EL (cell line): ENCODE data around the gene ZDHHC7.

Experiments
- DNase-seq: peaks from one replicate; pipeline ENCODE4 v3.0.0-alpha.2; 2016

ZDHHC7 gene

DNA sequence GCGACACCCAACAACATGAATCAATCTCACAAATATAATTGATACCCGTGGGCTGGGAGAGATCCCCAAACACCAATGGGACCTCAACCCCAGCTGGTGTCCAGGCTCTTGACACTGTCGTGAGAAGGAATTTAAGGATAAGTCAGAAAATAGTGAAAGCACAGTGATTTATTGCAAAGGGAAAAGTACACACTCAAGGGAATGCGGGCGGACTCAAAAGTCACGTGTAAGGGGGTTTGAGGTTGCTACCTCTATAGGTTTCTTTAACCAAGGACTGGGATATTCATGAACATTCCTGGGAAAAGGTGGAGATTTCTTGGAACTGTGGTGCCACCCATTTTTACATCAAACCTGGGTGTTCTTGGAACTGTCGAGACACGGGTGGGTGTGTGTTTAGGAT lies 6.3 kb upstream of the ZDHHC7 start:
- DNase-seq: no peak

DNA sequence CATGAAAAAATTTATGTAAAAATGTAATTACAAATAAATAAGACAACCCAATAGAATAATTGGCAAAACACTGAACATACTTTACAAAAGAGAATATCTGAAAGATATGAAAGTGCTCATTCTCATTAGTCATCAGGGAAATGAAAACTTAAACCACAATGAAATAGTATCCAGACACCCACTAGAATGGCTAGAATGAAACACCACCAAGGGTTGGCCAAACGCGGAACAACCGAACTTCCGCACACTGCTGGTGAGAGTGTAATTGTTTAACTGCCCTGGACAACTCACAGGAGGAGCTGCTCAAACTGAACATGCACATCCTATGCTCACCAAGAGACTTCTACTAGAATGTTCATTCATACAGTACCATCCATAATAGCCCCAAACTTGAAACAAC lies 5.8 kb upstream of the ZDHHC7 start:
- DNase-seq: no peak

DNA sequence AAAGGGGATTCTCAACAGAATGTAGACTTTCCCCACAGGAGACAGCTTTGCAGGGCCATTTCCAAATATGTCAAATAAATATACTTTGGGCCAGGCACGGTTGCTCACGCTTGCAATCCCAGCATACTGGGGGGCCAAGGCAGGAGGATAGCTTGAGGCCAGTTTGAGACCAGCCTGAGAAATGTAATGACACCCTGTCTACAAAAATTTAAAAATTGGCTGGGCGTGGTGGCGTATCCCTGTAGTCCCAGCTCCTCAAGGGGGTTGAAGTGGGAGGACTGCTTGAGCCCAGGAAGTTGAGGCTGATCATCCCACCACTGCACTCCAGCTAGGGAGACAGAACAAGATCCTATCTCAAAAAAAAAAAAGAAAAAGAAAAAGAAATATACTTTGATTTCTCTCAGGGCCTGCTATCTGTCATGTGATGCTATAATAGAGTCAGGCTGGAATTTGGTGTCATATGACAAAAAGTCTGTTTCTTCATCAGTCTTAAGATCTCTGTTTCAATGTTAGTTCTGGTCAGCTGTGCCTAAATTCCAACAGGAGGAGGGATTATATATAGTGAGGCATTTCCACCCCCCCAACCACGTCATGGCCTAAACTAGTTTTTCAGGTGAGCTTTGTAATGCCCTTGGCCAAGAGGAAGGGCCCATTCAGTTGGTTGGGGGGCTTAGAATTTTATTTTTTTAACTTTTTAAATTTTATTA lies 4.3 kb upstream of the ZDHHC7 start:
- DNase-seq: no peak

DNA sequence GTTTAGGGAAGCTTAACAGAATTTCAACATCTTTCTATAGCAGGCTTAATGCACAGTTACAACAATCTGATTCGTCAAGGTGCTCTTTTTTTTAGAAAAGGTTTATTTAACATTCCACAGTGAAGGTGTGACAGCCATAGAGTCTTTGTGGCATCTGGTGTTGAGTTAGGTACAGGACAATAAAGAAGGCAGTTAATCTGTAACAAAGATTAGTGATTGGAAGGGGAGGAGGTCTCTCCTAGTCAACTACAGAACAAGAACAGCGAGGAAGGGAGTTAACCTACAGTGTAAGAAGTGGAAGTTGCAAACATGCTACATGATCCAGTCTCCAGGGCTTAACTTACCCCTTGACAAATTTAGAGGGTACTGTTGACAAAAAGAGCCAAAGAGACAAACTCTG lies 3.0 kb upstream of the ZDHHC7 start:
- no peak for DNase-seq

DNA sequence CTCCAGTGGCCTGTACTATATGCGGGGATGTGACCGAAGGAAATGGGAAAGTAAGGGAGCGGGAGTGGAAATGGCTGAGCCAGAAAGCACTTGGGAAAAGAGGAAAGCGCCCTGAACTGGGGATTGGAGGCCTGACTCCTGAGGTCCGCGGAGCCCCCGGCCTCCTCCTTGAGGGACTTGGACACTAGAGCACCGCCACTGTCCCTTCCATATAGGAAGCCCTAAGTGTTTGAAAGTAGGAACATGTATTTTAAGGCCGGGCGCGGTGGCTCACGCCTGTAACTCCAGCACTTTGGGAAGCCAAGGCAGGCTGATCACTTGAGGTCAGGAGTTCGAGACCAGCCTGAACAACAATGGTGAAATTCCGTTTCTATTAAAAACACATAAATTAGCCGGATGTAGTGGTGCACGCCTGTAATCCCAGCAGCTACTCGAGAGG lies 530 bp upstream of the ZDHHC7 start:
- DNase-seq: no peak

DNA sequence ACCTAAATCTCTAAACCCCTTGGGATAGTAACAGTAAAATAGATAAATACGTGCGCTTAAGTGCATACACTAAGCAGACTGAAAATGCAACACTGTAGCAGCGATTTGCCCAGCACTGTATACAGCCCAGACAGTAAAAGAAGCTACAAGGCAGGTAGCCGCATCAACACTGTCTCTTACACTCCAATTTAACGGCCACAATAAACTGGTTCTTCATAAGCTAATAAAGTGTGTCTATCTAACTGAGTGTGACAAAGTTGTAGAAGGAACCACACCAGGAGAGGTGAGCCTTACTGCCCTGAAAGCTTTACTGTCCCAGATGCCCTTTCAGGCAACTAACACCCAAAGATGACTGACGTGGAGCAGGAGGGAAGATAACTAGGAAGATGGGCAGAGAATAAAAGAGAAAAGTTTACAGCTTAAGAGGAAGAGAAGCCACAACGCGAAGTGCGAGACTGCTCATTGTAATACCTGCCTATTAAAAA lies 847 bp downstream of the ZDHHC7 start:
- no peak for DNase-seq

DNA sequence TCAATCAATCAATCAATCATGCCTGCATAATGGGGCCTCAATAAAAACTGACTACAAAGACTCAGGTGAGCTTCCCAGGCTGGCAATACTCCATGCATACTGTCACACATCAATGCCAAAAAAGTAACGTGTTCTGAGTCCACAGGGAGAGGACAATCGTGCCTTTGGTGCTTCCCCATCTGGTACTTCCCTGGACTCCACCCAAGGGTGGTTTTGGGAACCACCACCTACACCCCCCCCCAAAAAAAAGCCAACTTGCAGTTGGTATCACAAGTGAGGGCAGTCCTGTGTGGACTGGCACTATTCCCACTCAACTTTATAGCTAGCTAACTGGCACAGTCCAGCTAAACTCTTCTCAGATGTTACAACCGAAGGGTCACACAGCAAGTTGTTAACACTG lies 3.1 kb downstream of the ZDHHC7 start:
- DNase-seq: no peak

DNA sequence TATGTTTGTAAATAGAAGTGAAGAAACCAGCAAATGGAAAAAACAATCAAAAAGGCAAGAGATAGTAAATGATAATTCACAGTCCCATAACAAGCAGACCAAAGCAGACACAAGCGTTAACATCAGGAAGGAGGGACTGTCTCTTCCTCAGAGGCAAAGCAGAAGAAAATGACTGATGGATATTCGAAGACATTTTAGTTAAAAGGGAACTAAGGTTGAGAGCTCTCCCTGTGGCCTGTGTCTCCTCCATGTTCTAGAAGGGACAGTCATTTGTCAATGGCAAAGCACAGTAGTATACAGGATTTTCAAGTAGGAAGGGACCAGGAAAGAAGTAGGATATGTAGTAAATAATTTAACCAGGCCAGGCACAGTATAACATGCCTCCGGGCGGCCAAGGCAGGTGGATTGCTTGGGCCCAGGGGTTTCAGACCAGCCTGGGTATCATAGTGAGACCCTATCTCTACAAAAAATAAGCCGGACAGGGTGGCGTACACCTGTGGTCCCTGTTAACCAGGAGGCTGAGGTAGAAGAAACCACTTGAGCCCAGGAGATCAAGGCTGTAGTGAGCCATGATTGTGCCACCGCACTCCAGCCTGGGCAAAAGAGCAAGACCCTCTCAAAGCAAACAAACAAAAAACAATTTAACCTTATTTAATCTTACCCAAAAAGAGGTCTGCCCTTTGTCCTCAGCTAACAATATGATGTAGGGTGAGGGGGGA lies 3.7 kb downstream of the ZDHHC7 start:
- DNase-seq: no peak

DNA sequence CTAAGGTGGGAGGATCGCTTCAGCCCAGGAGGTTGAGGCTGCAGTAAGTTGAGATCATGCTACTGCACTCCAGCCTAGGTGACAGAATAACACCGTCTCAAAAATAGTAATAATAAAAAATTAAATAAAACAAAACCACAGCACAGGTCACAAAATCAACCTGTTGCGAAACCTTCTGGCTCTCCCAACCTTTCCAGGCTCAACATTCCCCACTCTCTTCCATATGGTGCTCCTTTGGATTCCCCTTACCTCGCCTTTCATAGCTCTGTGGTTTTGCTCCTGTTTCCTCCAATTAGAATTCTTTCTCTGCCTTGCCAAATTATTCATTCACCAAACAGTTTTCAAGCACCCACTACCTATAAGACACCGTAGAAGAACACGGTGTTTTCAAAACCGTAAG lies 4.7 kb downstream of the ZDHHC7 start:
- peak; percentile 56 for DNase-seq

DNA sequence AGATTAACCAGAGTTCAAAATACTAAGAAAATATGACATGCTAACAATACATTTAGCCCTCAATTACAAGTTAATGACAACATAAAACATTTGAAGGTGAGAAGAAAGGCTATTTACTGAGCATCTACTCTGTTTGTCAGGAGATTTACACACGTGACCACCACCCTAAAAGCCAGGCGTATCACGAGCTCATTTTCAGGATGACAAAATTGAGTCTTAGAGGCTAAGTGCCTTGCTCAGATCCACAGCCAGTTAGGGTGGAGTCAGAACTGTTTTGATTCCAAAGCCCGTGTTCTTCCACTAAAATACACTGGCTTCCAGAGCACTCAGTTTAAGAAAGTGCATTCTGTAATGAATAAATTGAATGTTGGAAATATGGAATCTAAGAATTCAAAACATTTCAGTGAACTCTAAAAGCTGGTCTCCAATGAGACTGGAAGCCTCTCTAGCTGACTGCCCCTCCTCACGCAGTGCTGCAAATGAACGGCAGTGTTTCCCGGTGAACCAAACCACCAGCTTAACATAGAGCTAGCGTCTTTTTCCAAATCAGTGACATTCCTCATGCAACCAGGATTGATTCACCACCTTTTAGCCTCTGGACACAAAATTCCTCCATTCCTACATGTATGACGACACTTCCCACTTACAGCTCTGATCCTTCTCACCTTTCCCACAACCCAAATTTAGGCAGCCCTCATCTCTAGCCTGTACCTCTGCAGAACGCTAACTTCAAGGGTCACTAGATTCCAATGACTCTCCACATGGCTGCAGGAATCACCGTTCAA lies 5.9 kb downstream of the ZDHHC7 start:
- DNase-seq: peak; percentile 84

DNA sequence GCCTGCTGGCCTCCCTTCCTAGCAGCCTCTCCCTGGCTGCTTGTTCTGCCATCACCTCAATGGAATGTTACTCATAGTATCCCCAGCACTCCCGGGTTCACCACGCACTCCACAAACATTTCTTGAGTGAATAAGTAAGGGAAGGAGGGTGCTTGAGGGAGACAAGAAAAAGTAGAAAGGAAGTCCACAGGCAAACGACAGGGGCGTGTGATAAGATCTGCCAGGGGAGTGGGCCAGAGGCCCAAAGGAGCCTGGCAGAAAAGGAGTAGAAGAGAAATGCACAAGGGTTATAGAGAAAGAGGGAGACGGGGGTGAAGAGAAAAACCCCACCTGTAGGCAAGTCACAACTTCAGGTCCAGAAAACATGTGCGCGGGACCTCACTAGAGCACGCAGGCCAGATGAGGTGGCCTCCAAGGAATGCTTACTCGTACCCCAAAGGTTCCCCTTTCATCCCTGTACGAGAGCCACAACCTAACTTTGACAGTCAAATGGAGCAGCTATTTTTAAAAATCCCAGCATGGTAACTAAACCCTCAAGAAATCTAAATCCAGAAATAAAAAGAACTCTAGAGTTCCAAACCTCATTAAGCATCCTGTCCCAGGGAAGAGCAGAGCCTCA lies 6.6 kb downstream of the ZDHHC7 start:
- peak; percentile 97 for DNase-seq

DNA sequence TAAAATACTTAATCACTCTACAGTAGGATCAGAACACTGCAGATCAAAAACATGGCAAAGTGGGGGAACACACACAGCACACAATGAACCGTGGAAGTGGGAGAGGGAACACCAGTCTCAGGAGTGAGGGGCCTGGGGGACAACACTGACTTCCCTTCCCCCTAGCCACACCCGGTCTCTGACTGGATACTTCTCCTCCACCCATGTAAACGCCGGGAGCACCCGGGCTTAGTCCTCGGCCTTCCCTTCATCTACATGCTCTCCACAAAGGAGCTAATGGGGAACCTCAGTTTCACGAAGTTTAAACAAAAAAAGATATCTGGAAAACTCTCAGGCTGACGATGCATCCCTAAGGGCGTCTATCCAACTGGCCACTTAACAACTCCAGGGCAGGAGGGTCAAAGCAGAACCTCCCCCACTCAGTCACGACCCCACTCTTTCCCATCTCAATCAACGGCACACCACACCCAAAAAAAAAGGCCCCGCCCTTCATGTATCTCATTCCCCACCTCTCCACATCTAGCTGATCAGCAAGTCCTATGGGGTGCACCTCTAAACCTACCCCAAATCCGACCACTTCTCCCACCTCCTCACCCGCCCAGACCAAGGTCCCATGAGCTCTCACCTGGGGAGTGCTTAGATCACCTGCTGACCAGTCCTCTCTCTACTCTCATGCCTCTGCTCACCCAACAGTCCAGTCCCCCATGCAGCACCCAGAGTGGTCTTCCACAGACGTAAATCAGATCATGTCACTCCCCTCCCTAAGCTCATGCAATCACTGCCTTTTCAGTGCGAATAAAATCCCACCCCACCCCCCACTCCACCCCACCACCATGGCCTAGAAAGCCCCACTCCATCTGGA lies 7.4 kb downstream of the ZDHHC7 start:
- no peak for DNase-seq

DNA sequence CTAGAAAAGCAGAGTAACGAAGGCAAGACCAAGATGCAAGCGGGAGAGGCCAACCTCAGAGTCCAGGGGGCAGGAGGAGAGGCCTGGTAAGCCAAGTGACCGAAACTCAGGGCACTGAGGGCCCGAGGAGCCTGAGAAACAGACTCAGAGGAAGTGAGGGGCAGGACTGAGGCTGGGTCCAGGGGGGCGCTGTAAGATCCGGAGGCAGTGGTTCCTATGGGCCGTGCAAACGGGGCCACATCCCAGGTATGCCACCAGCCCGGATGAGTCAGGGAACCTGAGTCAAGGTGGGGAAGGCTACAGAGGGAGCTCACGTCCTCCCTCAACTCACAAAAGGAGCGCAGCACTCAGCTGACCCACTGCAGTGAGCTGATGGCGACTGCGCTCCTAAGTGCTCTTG lies 8.3 kb downstream of the ZDHHC7 start:
- no peak for DNase-seq

DNA sequence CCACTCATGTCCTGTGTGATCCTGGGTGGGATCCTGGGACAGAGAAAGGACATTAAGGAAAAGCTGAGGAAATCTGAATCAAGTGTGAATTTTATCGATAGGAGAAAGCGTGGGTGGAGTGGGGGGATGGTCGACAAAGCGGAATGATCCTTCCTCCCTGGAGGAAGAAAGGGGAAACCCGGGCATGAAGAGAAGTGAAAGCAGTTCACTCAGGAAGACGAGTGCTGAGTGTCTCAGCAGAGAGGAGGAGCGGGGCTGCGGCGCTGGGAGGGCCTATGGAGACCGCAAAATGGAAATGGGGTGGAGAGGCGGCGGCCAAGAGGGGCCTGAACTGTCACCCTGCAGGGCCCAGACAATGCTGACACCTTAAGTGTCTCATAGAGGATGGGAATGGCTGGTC lies 8.7 kb downstream of the ZDHHC7 start:
- DNase-seq: no peak

DNA sequence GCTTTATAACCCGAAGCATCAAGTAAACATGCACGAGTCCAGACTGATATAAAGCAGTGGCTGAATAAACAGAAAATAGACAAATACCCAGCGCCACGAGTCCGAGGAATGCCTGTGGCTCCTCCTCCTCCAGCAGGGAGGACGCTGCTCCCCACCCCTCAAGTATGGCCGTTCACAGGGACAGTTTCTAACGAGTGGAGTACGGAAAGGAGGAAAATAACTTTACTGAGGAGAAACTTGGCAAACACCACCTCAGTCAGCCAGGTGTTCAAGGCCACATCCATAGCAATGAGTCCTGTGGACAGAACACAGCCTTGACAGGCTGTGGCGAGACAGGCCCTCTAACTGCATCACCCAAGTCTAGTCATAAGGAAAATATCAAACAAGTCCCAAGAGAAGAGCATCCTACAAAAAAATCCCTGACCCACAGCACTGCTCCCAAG lies 9.2 kb downstream of the ZDHHC7 start:
- no peak for DNase-seq

DNA sequence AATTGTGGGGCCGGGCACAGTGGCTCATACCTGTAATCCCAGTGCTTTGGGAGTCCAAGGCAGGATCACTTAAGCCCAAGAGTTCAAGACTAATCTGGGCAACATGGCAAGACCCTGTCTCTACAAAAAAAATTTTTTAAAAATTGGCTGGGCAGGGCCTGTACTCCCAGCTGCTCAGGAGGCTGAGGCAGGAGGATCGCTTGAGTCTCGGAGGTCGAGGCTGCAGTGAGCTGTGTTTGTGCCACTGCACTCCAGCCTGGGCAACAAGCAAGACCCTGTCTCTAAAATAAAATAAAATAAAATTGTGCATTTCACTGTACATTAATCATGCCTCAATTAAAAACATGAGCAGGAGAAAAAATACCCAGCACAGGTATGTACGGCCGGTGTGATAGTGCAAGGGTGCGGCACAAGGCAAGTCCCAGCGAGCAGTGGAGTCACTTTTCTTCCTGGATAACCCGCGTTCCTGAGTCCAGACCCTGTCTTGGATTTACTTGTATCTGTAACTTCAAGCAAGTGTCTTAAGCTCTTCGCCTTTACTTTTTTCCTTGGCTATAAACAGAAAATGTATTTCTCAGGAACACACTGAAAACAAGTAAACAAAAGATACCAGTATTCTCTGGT lies 11.4 kb downstream of the ZDHHC7 start:
- DNase-seq: no peak

DNA sequence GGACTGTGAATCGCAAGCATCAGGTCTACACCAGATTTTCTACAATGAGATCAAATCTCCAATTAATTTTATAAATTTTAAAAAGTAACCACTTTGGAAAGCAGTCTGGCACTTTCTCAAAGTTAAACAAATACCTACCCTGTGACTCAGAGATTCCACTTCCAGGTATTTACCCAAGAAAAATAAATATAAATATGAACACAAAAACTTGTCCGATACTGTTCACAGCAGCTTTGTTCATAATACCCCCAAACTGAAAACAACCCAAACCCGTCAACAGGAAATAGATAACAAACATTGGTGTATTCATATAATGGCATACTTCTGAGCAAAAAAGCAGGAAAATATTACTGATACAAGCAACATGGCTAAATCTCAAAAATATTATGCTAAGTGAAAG lies 12.1 kb downstream of the ZDHHC7 start:
- DNase-seq: peak; percentile 36

DNA sequence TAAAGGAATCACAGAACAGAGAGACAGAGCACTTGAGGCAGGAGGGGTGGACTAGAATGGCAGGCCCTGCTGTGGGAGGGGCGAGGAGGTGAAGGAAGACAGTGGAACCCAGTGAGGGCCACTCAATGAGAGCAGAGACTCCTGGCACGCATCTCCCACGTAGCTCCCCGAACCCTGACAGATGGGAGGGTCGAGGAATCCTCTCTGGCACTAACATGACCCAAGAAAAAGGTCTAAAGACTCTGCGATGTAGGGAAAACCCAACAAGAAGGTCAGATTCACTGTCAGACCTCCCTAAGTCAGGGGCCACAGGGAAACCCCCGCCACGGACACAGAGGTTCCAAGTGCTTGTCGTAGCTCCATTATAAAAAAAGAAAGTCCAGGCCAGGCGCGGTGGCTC lies 15.0 kb downstream of the ZDHHC7 start:
- no peak for DNase-seq

DNA sequence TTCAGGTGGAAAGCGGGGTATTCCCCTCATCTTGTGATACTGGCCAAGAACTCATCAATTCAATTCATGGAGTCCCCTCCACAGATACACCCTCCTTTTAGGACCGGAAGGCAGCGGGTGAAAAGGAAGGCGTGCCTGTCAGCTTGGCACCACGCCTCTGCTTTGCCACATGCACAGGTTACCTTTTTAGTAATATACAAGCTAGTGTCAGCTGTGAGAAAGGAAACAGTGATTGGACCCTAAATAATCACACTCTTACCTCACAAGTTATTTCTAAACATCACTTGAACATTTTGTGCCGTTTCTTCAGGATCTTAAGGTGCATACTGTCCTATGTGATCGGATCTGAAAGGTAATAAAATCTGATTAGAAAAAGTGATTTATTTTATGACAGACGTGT lies 15.7 kb downstream of the ZDHHC7 start:
- DNase-seq: no peak

DNA sequence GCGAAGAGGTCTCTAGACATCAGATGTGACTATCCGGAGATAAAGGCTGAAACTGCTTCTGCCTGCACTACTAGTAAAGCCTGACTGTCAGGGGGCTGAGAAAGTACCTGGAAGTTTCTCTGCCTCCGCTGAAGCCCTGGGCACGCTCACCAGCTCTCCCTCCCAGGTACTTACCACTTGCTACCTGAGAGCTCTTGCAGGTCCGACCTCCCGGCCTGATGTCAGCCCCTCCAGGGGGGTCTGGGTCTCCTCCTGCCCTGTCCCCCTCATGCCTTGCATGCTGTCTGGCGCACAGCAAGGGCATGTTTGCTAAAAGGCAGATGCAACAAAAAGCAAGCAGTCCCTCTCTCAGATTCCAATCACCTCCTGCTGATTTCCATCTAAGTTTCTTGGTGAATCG lies 17.4 kb downstream of the ZDHHC7 start:
- DNase-seq: no peak

DNA sequence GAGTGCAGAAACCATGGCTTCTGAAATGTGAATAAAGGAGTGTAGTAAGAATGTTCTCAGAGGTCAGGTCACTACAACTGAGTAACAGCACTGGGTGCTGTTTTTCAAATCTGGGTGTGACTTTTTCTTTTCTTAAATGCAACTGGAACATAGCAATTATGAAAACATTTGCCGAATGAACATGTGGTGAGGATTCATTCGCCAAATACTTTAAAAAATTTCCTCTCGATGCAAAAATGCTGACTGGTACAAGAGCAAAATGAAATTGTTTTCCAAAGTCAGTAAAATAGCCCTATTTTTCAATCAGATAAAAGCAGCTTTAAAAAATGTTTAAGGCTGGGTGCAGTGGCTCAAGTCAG lies 18.6 kb downstream of the ZDHHC7 start:
- DNase-seq: no peak

DNA sequence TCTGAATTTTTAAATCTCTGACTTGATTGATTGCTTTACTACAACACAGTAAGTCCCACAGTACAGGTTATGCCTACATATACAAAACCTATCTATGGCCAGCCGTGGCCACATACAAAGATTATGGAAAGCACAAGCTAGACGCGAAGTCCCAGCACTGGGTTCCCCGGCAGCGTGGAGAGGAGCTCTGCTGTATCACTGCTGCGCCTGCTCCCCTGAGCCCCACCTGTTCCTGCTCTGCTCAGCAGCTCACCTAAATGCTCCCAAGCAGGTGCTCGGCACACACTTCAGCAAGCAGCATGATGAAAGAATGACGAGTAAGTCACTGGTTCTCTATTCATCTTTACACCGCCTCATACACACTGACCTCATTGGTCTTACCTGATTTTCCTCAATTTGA lies 20.6 kb downstream of the ZDHHC7 start:
- no peak for DNase-seq
